Non-pigmented ciliary epithelial cell (primary cell): ENCODE results near the gene ZNF813.

Experiments used
- DNase-seq: peaks from one replicate; pipeline ENCODE4 v3.0.0-alpha.2; 2010; ENCODE audit warnings: low read depth

The ZNF813 gene

GRCh38 chr19:53520547-53521372, 53.2 kb downstream of the ZNF813 start:
- peak; percentile 97 for DNase-seq

GRCh38 chr19:53521373-53522202, 54.1 kb downstream of the ZNF813 start:
- DNase-seq = no peak

GRCh38 chr19:53525922-53526321, 58.4 kb downstream of the ZNF813 start:
- no peak for DNase-seq

- no peak for DNase-seq
Observed at GRCh38 chr19:53530622-53531021, 63.1 kb downstream of the ZNF813 start.

- DNase-seq = no peak
Observed at GRCh38 chr19:53531457-53531856, 63.9 kb downstream of the ZNF813 start.

GRCh38 chr19:53532362-53532761, 64.8 kb downstream of the ZNF813 start:
- DNase-seq = no peak

GRCh38 chr19:53536225-53536548, 68.7 kb downstream of the ZNF813 start:
- DNase-seq = no peak

- no peak for DNase-seq
Observed at GRCh38 chr19:53537121-53537520, 69.6 kb downstream of the ZNF813 start.

- no peak for DNase-seq
Observed at GRCh38 chr19:53537521-53538377, 70.2 kb downstream of the ZNF813 start, which contains the start of gene ZNF331. Gene ZNF331 (plus strand): TSS chr19:53538145. CDS start chr19:53569377, 31,232 bp downstream.

- DNase-seq = no peak
Observed at GRCh38 chr19:53538378-53539109, 71.0 kb downstream of the ZNF813 start.

- DNase-seq = no peak
Observed at GRCh38 chr19:53540091-53540490, 72.6 kb downstream of the ZNF813 start.

GRCh38 chr19:53541971-53542370, 74.4 kb downstream of the ZNF813 start:
- DNase-seq = no peak

- DNase-seq = no peak
Observed at GRCh38 chr19:53545271-53546065, 77.9 kb downstream of the ZNF813 start.
